ENCODE data around the gene PNPLA7.

PNPLA7 gene

GRCh38 chr9:137547687-137548543, 2.3 kb downstream of the PNPLA7 start:
- no peak overlapping the region for H3K27ac ChIP-seq
- H3K27me3 ChIP-seq (ENCODE audit: insufficient read depth, low read depth, severe bottlenecking), result no peaks in the 10 kb centered on the region
- no peak for TF ChIP-seq CTCF (IDR thresholded peaks at IDR 0.05; ENCODE audit: low read depth, low read length)
- no peak overlapping the region for H3K4me3 ChIP-seq (ENCODE audit: low read depth, low read length)
- H3K36me3 ChIP-seq, result peaks cover 1% of the 10 kb centered on the region
- no peak for DNase-seq
- peaks cover 2% of the 10 kb centered on the region for H3K9me3 ChIP-seq (ENCODE audit: severe bottlenecking)

GRCh38 chr9:137545123-137545522, 5.1 kb downstream of the PNPLA7 start:
- no peak for TF ChIP-seq CTCF (IDR thresholded peaks at IDR 0.05; ENCODE audit: low read depth, low read length)
- Histone ChIP-seq H3K27me3 (ENCODE audit: insufficient read depth, low read depth, severe bottlenecking) (no peaks in the 10 kb centered on the region), H3K9me3 (ENCODE audit: severe bottlenecking) (peaks cover 2% of the 10 kb centered on the region), H3K36me3 (no peaks in the 10 kb centered on the region), H3K27ac (no peak overlapping the region), H3K4me3 (ENCODE audit: low read depth, low read length) (no peak overlapping the region)
- DNase-seq, result no peak

DNA sequence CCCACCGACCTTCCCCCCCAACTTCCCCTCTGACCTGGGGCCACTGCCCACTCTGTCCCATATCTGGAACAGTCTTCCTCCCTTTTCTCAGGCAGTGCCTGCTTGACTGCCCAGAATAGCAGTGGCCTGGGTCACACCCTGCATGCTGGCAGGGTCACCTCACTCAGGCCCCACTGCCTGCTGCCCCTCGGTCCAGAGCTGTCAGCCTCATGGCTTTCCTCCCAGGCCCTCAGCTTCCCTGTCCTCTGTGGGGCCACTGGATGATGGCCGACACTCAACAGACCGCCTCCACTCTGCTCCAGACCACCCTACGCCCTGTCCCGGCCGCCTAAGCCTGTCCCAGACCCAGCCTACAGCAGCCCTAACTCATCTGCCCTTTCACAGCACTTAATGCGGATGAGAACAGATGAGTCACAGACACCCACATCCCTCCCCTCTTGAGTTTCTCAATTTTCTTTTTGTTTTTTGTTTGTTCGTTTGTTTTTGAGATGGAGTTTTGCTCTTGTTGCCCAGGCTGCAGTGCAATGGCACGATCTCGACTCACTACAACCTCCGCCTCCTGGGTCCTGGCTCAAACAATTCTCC, 5.9 kb downstream of the PNPLA7 start:
- Histone ChIP-seq H3K27me3 (ENCODE audit: insufficient read depth, low read depth, severe bottlenecking) (no peaks in the 10 kb centered on the region), H3K36me3 (no peaks in the 10 kb centered on the region), H3K9me3 (ENCODE audit: severe bottlenecking) (peaks cover 2% of the 10 kb centered on the region), H3K4me3 (ENCODE audit: low read depth, low read length) (no peak overlapping the region), H3K27ac (no peak overlapping the region)
- no peak for TF ChIP-seq CTCF (IDR thresholded peaks at IDR 0.05; ENCODE audit: low read depth, low read length)
- no peak for DNase-seq

DNA sequence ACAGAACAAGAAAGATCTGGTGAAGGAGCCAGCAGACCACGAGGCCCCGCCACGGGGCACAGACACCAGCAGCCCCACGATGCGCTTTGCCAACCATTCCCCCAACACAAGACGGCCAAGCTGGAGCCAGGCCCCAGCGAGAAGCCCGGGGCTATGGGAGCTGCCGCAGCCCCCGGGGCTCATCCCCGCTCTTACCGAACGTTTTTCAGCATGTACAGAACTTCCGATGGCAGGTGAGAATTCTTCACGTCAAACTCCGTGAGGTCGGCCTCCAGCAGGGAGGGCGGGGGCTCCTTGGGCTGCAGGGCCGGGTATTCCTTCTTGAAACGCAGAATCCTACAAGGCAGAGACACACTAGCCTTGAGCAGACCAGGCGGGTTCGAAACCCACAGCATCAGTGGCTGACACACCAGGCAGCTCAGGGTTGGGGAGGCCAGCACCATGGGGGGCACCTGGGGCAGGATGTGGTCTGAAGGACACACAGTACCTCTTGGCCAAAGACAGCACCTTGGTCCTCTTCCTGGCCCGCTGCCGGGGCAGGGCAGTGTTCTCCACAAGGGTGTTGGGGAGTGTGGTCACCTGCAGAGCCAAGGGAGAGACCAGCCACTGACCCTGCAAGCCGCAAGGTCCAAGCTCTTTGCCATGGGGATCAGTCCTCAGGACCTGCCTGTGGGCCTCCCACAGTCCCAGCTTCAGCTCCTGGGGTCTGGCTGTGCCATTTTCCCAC, 6.8 kb downstream of the PNPLA7 start:
- H3K9me3 ChIP-seq (ENCODE audit: severe bottlenecking), result peaks cover 2% of the 10 kb centered on the region
- H3K4me3 ChIP-seq (ENCODE audit: low read depth, low read length), result no peak overlapping the region
- H3K27ac ChIP-seq, result no peak overlapping the region
- TF ChIP-seq CTCF (IDR thresholded peaks at IDR 0.05; ENCODE audit: low read depth, low read length), result no peak
- DNase-seq, result no peak
- H3K27me3 ChIP-seq (ENCODE audit: insufficient read depth, low read depth, severe bottlenecking), result no peaks in the 10 kb centered on the region
- no peaks in the 10 kb centered on the region for H3K36me3 ChIP-seq

DNA sequence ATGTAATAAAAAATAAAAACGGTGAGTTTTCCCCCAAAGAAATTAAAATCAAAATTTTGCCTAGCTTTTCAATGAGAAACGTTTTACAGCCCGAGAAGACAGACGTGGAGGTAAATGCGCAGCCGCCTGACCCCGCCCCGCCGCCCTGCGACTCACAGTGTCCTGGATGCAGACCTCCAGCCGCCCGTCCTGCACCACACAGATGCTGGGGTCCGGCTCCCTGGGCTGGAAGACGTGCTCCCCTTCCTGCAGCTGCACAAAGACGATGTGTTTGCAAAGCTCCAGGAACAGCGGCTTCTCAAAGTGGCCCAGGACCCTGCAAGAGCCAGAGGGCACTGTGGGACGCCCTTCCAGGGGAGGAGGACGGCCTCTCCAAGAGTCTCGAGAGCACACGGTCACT, 7.7 kb downstream of the PNPLA7 start:
- no peak for TF ChIP-seq CTCF (IDR thresholded peaks at IDR 0.05; ENCODE audit: low read depth, low read length)
- Histone ChIP-seq H3K9me3 (ENCODE audit: severe bottlenecking) (peaks cover 2% of the 10 kb centered on the region), H3K4me3 (ENCODE audit: low read depth, low read length) (no peak overlapping the region), H3K27ac (no peak overlapping the region), H3K27me3 (ENCODE audit: insufficient read depth, low read depth, severe bottlenecking) (no peaks in the 10 kb centered on the region), H3K36me3 (no peaks in the 10 kb centered on the region)
- no peak for DNase-seq
